GM10847 (cell line): Measurements from ENCODE around the gene SETD2.

Experiments used
- POLR2A ChIP-seq: IDR thresholded peaks from 2 replicates; pipeline ENCODE4 v1.6.1; 2011; ENCODE audit not compliant: insufficient read length; ENCODE audit errors: extremely low read depth

The SETD2 gene

DNA sequence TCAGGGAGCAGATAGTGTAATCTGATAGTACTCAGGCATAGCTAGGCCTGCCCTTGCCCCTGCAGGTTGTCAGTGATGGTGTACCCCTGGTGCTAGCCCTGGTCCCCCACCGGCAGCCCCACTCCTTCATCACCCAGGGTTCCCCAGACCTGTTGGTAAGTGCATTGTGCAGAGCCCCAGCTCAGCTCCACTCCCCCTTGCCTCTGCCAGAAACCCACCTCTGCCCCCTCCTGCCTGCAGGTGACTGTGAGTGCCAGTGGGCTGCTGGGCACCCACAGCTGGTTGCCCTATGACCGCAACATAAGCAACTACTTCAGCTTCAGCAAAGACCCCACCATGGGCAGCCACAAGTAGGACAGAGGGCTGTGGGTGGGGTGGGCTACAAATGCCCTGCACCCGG is 156.9 kb downstream of the SETD2 start:
- TF ChIP-seq POLR2A, result no peak

DNA sequence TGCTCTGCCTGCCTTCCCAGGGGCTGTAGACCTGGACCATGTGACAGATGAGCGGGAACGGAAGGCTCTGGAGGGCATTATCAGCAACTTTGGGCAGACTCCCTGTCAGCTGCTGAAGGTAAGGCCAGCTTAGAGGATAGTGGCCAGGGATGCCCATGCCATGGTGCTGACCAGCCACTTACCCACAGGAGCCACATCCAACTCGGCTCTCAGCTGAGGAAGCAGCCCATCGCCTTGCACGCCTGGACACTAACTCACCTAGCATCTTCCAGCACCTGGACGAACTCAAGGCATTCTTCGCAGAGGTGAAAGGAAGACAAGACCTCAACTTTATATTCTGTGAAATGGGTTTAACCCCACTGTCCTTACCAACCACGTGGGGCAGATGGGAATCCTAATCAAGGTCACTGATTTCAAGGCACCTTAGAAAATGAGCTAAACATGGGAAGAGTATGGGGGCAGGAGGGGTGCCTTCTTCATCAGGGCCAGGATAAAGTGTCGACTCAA is 157.7 kb downstream of the SETD2 start:
- TF ChIP-seq POLR2A, result no peak

GRCh38 chr3:47005212-47006144 is 158.4 kb downstream of the SETD2 start:
- TF ChIP-seq POLR2A, result no peak

- no peak for TF ChIP-seq POLR2A
Measured at GRCh38 chr3:47004369-47005211, 159.3 kb downstream of the SETD2 start.

GRCh38 chr3:47003461-47004368 is 160.2 kb downstream of the SETD2 start:
- TF ChIP-seq POLR2A, result no peak

- TF ChIP-seq POLR2A, result no peak
Measured at GRCh38 chr3:47003056-47003410, 160.9 kb downstream of the SETD2 start.

DNA sequence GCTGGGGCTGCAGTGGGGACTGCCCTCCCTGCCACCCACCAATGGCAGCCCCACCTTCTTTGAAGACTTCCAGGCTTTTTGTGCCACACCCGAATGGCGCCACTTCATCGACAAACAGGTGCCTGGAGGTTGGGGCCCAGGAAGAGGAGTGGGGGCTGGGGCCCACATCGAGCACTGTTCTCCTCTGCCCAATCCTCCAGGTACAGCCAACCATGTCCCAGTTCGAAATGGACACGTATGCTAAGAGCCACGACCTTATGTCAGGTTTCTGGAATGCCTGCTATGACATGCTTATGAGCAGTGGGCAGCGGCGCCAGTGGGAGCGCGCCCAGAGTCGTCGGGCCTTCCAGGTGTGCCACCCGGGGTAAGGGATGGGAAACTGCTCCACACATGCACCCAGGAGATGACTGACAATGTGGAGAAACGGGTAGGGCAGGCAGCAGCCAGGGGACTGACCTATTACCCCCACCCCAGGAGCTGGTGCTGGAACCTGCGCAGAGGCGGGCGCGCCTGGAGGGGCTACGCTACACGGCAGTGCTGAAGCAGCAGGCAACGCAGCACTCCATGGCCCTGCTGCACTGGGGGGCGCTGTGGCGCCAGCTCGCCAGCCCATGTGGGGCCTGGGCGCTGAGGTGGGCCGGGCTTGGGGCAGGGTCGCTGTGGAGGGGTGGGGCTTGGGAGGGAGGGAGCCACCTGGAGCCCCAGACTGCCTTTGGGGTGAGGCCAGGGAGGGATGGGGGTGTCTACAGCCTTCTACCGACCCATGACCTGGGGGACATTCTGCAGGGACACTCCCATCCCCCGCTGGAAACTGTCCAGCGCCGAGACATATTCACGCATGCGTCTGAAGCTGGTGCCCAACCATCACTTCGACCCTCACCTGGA is 161.5 kb downstream of the SETD2 start:
- no peak for TF ChIP-seq POLR2A

DNA sequence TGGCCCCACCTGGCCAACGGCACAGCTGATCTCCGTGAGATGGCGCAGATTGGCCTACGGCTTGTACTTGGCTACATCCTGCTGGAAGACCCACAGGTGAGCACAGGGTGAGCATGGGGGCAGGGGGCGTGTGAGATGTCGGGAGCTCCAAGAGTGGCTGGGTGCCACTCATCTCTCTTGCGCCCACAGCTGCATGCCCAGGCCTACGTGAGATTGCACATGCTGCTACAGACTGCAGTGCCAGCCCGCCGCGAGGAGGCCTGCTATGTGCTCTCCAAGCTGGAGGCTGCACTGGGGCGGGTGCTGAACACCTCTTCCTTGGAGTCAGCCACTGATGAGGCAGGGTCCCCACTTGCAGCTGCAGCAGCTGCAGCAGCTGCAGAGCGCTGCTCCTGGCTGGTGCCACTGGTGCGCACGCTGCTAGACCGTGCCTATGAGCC is 162.2 kb downstream of the SETD2 start:
- no peak for TF ChIP-seq POLR2A

- no peak for TF ChIP-seq POLR2A
Measured at GRCh38 chr3:47000922-47001730, 162.8 kb downstream of the SETD2 start.

- TF ChIP-seq POLR2A, result no peak
Measured at GRCh38 chr3:47000198-47000815, 163.6 kb downstream of the SETD2 start.

DNA sequence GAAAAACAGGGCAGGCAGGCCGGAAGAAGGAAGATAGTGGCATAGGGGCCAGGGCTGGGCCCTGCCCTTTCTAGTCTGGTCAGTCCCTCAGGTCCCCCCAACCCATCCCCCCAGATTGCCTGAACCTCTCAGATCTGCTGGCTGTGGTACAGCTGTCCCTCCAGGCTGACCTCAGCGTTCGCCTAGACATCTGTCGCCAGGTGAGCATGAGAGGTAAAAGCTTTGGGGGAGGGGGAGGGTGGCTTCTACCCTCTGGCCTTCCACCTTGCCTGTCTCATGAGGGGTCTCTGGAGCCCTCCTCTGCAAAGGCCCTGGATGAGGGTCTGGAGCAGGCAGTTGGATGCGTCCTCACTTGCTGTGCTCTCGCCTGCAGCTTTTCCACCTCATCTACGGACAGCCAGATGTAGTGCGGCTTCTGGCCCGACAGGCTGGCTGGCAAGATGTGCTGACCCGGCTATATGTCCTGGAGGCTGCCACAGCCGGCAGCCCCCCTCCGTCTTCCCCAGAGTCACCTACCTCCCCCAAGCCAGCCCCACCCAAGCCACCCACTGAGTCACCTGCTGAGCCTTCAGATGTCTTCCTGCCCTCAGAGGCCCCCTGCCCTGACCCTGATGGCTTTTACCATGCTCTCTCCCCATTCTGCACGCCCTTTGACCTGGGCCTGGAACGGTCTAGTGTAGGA is 164.3 kb downstream of the SETD2 start:
- TF ChIP-seq POLR2A, result no peak

DNA sequence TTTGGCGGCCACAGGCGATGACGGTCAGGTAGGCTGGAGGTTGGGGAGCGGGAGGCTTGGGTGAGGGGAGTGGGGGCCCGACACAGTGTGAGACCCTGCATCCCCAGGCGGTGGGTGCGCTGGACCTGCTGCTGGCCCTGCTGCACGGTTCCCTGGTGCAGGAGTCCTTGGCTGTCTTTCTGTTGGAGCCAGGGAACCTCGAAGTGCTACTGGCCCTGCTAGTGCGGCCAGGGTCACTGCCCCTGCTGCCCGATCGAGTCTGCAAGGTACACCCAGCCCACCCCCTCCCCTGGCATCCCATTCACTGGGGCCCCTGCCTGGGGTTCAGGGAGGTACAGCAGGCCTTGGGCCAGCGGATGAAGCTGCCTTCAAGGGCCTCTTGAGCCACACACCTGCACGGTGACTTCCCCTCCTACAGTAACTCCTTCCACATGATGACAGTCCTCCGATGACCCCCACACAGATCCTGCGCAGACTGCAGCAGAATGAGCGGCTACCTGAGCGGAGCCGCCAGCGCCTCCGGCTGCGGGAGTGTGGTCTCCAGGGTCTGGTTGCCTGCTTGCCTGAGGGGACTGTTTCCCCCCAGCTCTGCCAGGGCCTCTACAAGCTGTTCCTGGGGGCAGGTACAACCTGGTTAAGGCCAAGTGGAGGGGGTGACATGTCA is 164.9 kb downstream of the SETD2 start:
- TF ChIP-seq POLR2A, result no peak
